Activated CD8-positive, alpha-beta T cell treated with anti-CD3 and anti-CD28 coated beads, Interleukin-2, amount 10 ng/mL, durations not matched to agents 7 days and 5 days (primary cell): Measurements from ENCODE around the gene NLRC4. TPM values are rescaled to one million over a fixed set of nuclear protein-coding genes. Genes with fewer than 3 reads are reported as not detected.
"Not testable (repeated sequence)": the region's sequence is repeated elsewhere in the genome, so short reads cannot be mapped to it uniquely, and the experiment has no call there.

Experiments used
- ATAC-seq: fragments of 150-1000 bp; cut with Tn5 transposase; one replicate; pipeline ENCODE4 v1.10.0; 2021; ENCODE audit warnings: moderate library complexity
- CTCF ChIA-PET: fragments of 350-600 bp; sonication (Branson Sonifier 250); formaldehyde crosslinking; loops from one replicate; lab custom pipeline; 2021; ENCODE audit warnings: antibody characterized with exemption; lab: Charles Lee
- POLR2A ChIA-PET: fragments of 350-600 bp; sonication (Branson Sonifier 250); formaldehyde crosslinking; loops from one replicate; lab custom pipeline; 2021; ENCODE audit warnings: antibody characterized with exemption; lab: Charles Lee
- DNase-seq: peaks from one replicate; pipeline ENCODE4 v3.0.0-alpha.2; 2020
- H3K27ac Mint-ChIP-seq: one replicate; pipeline ENCODE4 v1.8.0; 2021; ENCODE audit warnings: mild to moderate bottlenecking, mixed read lengths
- H3K27me3 Mint-ChIP-seq: one replicate; pipeline ENCODE4 v1.8.0; 2021; ENCODE audit warnings: low read depth, mixed read lengths
- H3K36me3 Mint-ChIP-seq: one replicate; pipeline ENCODE4 v1.8.0; 2021; ENCODE audit warnings: low read depth, mixed read lengths
- H3K4me1 Mint-ChIP-seq: one replicate; pipeline ENCODE4 v1.8.0; 2021; ENCODE audit warnings: low read depth, mixed read lengths
- H3K4me3 Mint-ChIP-seq: one replicate; pipeline ENCODE4 v1.8.0; 2021; ENCODE audit warnings: mild to moderate bottlenecking, mixed read lengths
- H3K9me3 Mint-ChIP-seq: one replicate; pipeline ENCODE4 v1.8.0; 2022; ENCODE audit warnings: mixed read lengths; ENCODE audit not compliant: insufficient read depth
- total RNA-seq, 2 experiments: library from RNA; stranded (reverse); gene quantifications; one replicate each; pipeline ENCODE4 v1.2.3, GENCODE V29; 2021

NLRC4 gene
- total RNA-seq, 2 experiments from 2014 or later, result not detected

GRCh38 chr2:32277363-32277673, 12.6 kb upstream of the NLRC4 start:
- Mint-ChIP-seq H3K36me3 (peaks cover 10% of the 10 kb centered on the region), H3K27ac (peak overlapping the region; percentile 86), H3K27me3 (peaks cover 2% of the 10 kb centered on the region), H3K4me1 (peaks cover 18% of the 10 kb centered on the region), H3K4me3 (peak overlapping the region; percentile 87), H3K9me3 (no peaks in the 10 kb centered on the region)
- ATAC-seq (no peak), DNase-seq (no peak)
- CTCF ChIA-PET, result interaction anchor here (0.6 kb wide), 1 partner anchor 8 kb away, joined by 3 read pairs; no protein-coding TSS in a partner anchor
- POLR2A ChIA-PET, result interaction anchor here (0.7 to 0.9 kb wide), 2 partner anchors 105 to 112 kb away, joined by 3 read pairs; partner anchors contain the start of gene SLC30A6

DNA sequence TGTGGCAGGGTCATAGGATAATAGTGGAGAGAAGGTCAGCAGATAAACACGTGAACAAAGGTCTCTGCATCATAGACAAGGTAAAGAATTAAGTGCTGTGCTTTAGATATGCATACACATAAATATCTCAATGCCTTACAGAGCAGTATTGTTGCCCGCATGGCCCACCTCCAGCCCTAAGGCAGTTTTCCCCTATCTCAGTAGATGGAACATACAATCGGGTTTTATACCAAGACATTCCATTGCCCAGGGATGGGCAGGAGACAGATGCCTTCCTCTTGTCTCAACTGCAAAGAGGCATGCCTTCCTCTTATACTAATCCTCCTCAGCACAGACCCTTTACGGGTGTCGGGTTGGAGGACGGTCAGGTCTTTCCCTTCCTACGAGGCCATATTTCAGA, 11.1 kb upstream of the NLRC4 start:
- not testable (repeated sequence) for H3K27ac Mint-ChIP-seq

DNA sequence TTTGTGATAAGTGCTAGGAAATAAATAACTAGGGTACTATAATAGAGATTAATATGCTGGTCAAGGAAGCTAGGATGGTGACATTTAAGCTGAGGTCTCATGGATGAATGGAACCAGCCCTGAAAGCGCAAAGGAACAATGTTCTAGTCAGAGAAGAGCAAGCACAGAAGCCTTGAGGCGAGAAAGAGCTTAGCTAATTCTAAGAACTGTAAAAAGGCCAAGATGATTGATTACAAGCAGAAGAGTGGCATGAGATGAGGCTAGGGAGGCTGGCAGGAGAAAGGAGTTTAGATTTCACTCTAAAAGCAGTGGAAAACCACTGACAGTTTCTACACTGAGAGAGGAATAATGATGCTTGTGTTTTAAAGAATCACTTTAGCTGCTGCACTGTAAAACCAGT, 9.6 kb upstream of the NLRC4 start:
- ATAC-seq, result no peak
- Mint-ChIP-seq H3K27ac (no peak overlapping the region), H3K4me3 (no peak overlapping the region), H3K4me1 (peaks cover 14% of the 10 kb centered on the region), H3K9me3 (no peaks in the 10 kb centered on the region), H3K27me3 (peaks cover 2% of the 10 kb centered on the region), H3K36me3 (no peaks in the 10 kb centered on the region)
- ChIA-PET POLR2A (interaction anchor here (1.0 kb wide), 1 partner anchor 82 kb away, joined by 3 read pairs; no protein-coding TSS in a partner anchor), CTCF (no interaction called here)
- DNase-seq, result no peak

More for the DNA sequence above, 11.1 kb upstream of the NLRC4 start:
- H3K36me3 Mint-ChIP-seq, POLR2A ChIA-PET, ATAC-seq, H3K9me3 Mint-ChIP-seq, H3K27me3 Mint-ChIP-seq, CTCF ChIA-PET, DNase-seq, H3K4me3 Mint-ChIP-seq: not testable (repeated sequence)
- H3K4me1 Mint-ChIP-seq, result peaks cover 17% of the 10 kb centered on the region

GRCh38 chr2:32272279-32272678, 7.6 kb upstream of the NLRC4 start:
- H3K27ac Mint-ChIP-seq, result no peak overlapping the region
- CTCF ChIA-PET, result no interaction called here
- no peak for ATAC-seq
- no peaks in the 10 kb centered on the region for H3K9me3 Mint-ChIP-seq
- peaks cover 4% of the 10 kb centered on the region for H3K4me1 Mint-ChIP-seq
- no peak overlapping the region for H3K4me3 Mint-ChIP-seq
- no peak for DNase-seq
- POLR2A ChIA-PET, result no interaction called here
- no peaks in the 10 kb centered on the region for H3K36me3 Mint-ChIP-seq
- H3K27me3 Mint-ChIP-seq, result peaks cover 2% of the 10 kb centered on the region

DNA sequence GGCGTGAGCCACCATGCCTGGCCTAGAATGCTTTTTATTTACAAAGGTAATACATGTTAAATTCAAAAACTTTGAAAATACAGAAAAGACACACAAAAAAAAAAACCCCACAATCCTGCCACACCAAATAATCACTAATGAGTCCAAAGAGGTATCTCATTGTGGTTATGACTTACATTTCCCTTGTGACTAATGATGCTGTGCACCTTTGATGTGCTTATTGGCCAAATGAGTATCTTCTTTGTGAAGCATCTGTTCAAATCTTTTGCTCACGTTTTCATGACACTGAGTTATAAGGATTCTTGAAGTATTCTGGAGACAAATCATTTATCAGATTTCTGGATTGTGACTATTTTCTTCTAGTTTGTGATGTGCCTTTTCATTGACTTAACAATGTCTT, 6.4 kb upstream of the NLRC4 start:
- no peak for DNase-seq
- ChIA-PET CTCF (no interaction called here), POLR2A (no interaction called here)
- Mint-ChIP-seq H3K4me1 (no peaks in the 10 kb centered on the region), H3K36me3 (no peaks in the 10 kb centered on the region), H3K27ac (no peak overlapping the region), H3K4me3 (no peak overlapping the region), H3K9me3 (no peaks in the 10 kb centered on the region), H3K27me3 (peaks cover 2% of the 10 kb centered on the region)
- no peak for ATAC-seq

DNA sequence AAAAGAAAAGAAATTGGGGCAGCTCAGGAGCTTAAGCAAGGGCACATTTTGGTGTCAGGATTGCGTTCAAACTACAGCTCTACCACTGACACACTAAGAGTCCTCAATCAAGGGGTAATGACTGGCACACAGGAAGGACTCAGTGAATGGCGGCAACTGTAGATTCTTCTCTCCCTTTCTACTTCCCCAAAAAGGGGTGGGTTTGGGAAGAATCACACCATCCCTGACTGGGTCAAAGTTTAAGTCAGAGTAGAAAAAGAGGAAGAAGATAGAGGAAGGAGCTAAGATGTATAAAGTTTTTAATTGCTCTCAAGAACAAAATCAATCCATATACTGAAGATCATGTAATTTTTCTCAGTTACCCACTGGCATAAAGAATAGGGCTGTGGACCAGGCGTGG, 2.6 kb downstream of the NLRC4 start:
- no peaks in the 10 kb centered on the region for H3K36me3 Mint-ChIP-seq
- H3K27me3 Mint-ChIP-seq, result peaks cover 1% of the 10 kb centered on the region
- ChIA-PET POLR2A (no interaction called here), CTCF (no interaction called here)
- H3K4me1 Mint-ChIP-seq, result peaks cover 1% of the 10 kb centered on the region
- no peak for DNase-seq
- no peaks in the 10 kb centered on the region for H3K9me3 Mint-ChIP-seq
- ATAC-seq, result no peak
- no peak overlapping the region for H3K4me3 Mint-ChIP-seq
- no peak overlapping the region for H3K27ac Mint-ChIP-seq

DNA sequence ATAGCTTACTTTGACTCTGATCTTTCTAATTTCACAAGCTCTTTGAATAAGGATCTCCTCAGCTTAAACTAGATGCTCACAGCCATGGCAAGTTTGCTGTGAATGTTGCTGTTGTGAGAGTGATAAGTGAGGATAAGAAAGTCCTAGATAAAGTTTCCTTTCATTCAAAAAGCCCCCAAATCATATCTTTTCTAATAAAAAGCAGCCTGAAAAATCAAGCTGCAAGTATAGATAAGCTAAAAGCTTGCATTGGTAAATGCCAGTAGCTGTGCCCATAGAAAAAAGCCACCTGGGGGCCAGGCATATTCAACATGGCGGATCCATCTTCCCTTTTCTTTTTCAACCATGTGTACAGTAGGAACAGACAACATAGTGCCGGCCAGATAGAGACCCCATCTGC, 4.3 kb downstream of the NLRC4 start:
- ATAC-seq (no peak), DNase-seq (no peak)
- Mint-ChIP-seq H3K36me3 (no peaks in the 10 kb centered on the region), H3K27ac (no peak overlapping the region), H3K27me3 (peaks cover 1% of the 10 kb centered on the region), H3K4me3 (no peak overlapping the region), H3K4me1 (peaks cover 1% of the 10 kb centered on the region), H3K9me3 (no peaks in the 10 kb centered on the region)
- POLR2A ChIA-PET, result no interaction called here
- CTCF ChIA-PET, result no interaction called here

- ATAC-seq (no peak), DNase-seq (no peak)
- H3K27ac Mint-ChIP-seq, result no peak overlapping the region
- CTCF ChIA-PET, result no interaction called here
- no peaks in the 10 kb centered on the region for H3K36me3 Mint-ChIP-seq
- peaks cover 1% of the 10 kb centered on the region for H3K27me3 Mint-ChIP-seq
- no peak overlapping the region for H3K4me3 Mint-ChIP-seq
- POLR2A ChIA-PET, result no interaction called here
- H3K9me3 Mint-ChIP-seq, result no peaks in the 10 kb centered on the region
- no peaks in the 10 kb centered on the region for H3K4me1 Mint-ChIP-seq
These were observed 6.4 kb downstream of the NLRC4 start for GRCh38 chr2:32258242-32258641.

DNA sequence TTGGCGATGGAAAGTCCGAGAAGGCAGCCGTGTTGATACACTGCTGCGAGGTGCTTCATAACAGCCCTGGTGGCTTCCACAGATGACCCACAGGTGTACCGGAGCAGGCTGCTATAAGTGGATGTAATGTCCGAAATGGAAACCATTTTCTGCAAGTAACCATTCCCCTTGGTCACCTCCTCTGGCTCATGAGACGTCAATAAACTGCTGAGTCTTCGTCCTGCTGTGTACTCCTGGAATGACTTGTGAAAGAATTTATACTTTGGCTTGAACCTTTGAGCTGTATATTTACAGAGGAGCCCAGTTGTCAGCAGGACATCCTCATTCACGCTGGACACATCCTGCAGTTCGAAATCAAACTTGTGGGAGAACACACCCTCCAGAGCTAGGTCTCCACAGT, 14.4 kb downstream of the NLRC4 start:
- POLR2A ChIA-PET, result no interaction called here
- CTCF ChIA-PET, result no interaction called here
- no peak overlapping the region for H3K4me3 Mint-ChIP-seq
- ATAC-seq (no peak), DNase-seq (no peak)
- H3K36me3 Mint-ChIP-seq, result no peaks in the 10 kb centered on the region
- H3K4me1 Mint-ChIP-seq, result no peaks in the 10 kb centered on the region
- no peak overlapping the region for H3K27ac Mint-ChIP-seq
- H3K27me3 Mint-ChIP-seq, result no peaks in the 10 kb centered on the region
- H3K9me3 Mint-ChIP-seq, result no peaks in the 10 kb centered on the region

GRCh38 chr2:32249731-32250236, 14.9 kb downstream of the NLRC4 start:
- ChIA-PET POLR2A (no interaction called here), CTCF (no interaction called here)

DNA sequence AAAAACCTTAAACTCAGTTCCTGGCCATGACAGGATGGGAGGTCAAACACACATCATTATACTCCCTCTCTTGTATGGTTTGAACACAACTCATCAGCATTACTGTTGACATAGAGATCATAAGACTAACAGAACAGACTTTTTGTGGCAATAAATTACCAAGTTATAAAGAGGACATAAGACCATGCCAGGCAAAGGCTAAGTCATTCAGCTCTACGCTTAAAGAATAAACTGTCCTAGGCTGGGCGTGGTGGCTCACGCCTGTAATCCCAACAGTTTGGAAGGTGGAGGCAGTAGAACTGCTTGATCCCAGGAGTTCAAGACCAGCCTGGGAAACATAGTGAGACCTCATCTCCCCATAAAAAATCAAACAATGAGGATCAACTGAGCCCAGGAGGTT, 16.4 kb downstream of the NLRC4 start:
- Mint-ChIP-seq H3K27ac (no peak overlapping the region), H3K4me1 (no peaks in the 10 kb centered on the region), H3K4me3 (no peak overlapping the region), H3K36me3 (no peaks in the 10 kb centered on the region), H3K9me3 (no peaks in the 10 kb centered on the region), H3K27me3 (no peaks in the 10 kb centered on the region)
- ATAC-seq (no peak), DNase-seq (no peak)
- ChIA-PET CTCF (no interaction called here), POLR2A (interaction anchor here (0.7 kb wide), 1 partner anchor 340 kb away, joined by 3 read pairs; no protein-coding TSS in a partner anchor)

More at GRCh38 chr2:32249731-32250236, 14.9 kb downstream of the NLRC4 start:
- no peak for ATAC-seq
- no peak overlapping the region for H3K27ac Mint-ChIP-seq
- H3K4me3 Mint-ChIP-seq, result no peak overlapping the region
- H3K4me1 Mint-ChIP-seq, result no peaks in the 10 kb centered on the region
- no peaks in the 10 kb centered on the region for H3K27me3 Mint-ChIP-seq
- H3K9me3 Mint-ChIP-seq, result no peaks in the 10 kb centered on the region
- H3K36me3 Mint-ChIP-seq, result no peaks in the 10 kb centered on the region
- no peak for DNase-seq

DNA sequence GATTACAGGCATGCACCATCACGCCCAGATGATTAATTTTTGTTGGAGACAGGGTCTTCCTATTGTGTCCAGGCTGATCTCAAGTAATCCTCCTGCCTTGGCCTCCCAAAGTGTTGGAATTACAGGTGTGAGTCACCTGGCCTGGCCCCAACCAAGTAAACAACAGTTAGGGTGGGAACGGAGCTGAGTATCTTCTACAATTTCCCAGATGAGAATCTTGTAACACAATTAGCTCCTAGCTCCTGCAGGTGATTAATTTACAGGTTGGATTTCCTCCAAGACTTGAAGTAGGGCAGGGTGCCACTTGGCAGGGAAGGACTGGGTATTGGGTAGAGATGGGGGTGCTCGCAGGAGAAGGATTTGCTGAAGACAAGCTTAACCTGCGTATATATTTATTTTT, 17.8 kb downstream of the NLRC4 start:
- H3K27ac Mint-ChIP-seq, result no peak overlapping the region
- ChIA-PET POLR2A (no interaction called here), CTCF (no interaction called here)
- H3K4me1 Mint-ChIP-seq, result no peaks in the 10 kb centered on the region
- ATAC-seq (no peak), DNase-seq (no peak)
- H3K9me3 Mint-ChIP-seq, result no peaks in the 10 kb centered on the region
- no peaks in the 10 kb centered on the region for H3K27me3 Mint-ChIP-seq
- H3K36me3 Mint-ChIP-seq, result no peaks in the 10 kb centered on the region
- no peak overlapping the region for H3K4me3 Mint-ChIP-seq

GRCh38 chr2:32242331-32242730, 22.4 kb downstream of the NLRC4 start:
- POLR2A ChIA-PET, result no interaction called here

More at GRCh38 chr2:32242331-32242730, 22.4 kb downstream of the NLRC4 start:
- H3K4me1 Mint-ChIP-seq, result no peaks in the 10 kb centered on the region
- no peak overlapping the region for H3K27ac Mint-ChIP-seq
- DNase-seq (no peak), ATAC-seq (no peak)
- H3K9me3 Mint-ChIP-seq, result no peaks in the 10 kb centered on the region
- no peak overlapping the region for H3K4me3 Mint-ChIP-seq
- no peaks in the 10 kb centered on the region for H3K36me3 Mint-ChIP-seq
- no peaks in the 10 kb centered on the region for H3K27me3 Mint-ChIP-seq
- CTCF ChIA-PET, result no interaction called here
